Stimulated activated CD4-positive, alpha-beta T cell treated with anti-CD3 and anti-CD28 coated beads, Interleukin-2, amount 100 ng/mL, for 48 hours (primary cell): Measurements from ENCODE around the gene BEST1.
"Not testable (repeated sequence)": the region's sequence is repeated elsewhere in the genome, so short reads cannot be mapped to it uniquely, and the experiment has no call there.

Experiments used
- DNase-seq, 2 donors: peaks; one replicate each; pipeline ENCODE4 v3.0.0-alpha.2; 2020

BEST1 gene

GRCh38 chr11:61980783-61981541 is 30.8 kb downstream of the BEST1 start:
- DNase-seq, result no peak

DNA sequence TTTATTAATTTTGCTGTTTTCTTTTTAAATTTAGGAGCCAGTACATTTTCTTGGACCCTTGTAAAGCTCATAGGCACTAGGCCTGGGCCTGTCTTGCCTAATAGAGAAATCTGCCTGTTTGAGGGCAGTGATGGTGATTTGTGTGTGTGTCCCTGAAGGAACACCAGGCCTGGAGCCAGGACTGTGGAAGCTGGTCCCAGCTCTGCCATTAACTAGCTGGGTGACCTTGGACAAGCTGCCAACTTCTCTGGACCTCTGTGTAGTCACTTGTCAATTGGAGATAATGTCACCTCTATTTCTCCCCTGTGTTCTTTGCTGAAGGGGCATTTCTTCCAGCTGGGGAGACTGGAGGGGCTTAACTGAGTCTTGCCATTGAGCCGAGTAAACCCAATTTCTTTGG is 33.3 kb downstream of the BEST1 start:
- DNase-seq, result no peak

DNA sequence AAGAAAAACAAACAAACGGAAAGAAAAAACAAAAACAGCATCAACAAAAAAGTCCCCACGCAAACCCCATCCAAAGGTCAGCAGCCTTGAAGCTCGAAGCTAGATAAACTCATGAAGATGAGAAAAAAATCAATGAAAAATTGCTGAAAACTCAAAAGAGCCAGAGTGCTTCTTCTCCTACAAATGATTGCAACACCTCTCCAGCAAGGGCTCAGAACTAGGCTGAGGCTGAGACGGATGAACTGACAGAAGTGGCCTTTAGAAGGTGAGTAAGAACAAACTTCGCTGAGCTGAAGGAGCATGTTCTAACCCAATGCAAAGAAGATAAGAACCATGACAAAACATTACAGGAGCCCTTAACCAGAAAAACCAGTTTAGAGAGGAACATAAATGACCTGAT is 35.7 kb downstream of the BEST1 start:
- no peak for DNase-seq

- no peak for DNase-seq
Observed at GRCh38 chr11:61994981-61995380, 44.8 kb downstream of the BEST1 start.

GRCh38 chr11:61996933-61997332 is 46.8 kb downstream of the BEST1 start:
- DNase-seq, result no peak

- DNase-seq, result no peak
Observed at GRCh38 chr11:61999141-61999975, 49.2 kb downstream of the BEST1 start.

GRCh38 chr11:62000539-62001446 is 50.6 kb downstream of the BEST1 start:
- DNase-seq, result no peak

GRCh38 chr11:62001450-62002191 is 51.5 kb downstream of the BEST1 start:
- DNase-seq, result no peak

GRCh38 chr11:62002283-62002682 is 52.1 kb downstream of the BEST1 start:
- not testable (repeated sequence) for DNase-seq

DNA sequence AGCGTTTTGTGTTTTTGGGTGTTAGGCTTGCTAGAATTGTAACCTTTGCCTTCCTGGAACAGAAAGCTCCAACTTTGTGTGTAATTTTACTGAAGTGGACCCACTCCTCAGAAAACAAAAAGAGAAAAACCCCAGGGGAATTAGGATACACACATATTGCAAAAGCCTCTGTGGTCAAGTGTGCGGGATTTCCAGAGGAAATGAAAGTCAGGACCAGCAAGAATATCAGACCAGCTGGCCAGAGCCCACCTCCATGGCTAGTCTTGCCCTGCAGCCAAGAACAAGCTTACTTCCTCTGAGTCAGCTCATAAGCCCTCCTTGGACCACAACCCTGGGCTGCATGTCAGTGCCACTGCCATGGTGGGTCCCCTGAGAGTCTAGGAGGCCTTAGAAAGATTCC is 54.3 kb downstream of the BEST1 start:
- no peak for DNase-seq

DNA sequence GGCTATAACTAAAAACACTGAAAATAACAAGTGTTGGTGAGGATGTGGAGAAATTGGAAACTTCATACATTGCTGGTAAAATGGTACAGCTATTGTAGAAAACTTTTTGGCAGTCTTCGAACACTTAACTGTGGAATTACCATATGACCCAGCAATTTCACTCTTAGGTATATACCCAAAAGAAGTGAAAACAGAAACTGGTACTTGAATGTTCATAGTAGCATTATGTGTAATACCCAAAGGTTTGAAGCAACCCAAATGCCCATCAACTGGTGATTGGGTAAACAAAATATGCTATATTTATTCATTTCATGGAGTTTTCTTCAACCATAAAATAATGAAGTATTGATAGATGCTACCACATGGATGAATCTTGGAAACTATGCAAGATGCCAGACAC is 58.0 kb downstream of the BEST1 start:
- DNase-seq, result no peak

GRCh38 chr11:62010935-62011528 is 60.9 kb downstream of the BEST1 start:
- no peak for DNase-seq

DNA sequence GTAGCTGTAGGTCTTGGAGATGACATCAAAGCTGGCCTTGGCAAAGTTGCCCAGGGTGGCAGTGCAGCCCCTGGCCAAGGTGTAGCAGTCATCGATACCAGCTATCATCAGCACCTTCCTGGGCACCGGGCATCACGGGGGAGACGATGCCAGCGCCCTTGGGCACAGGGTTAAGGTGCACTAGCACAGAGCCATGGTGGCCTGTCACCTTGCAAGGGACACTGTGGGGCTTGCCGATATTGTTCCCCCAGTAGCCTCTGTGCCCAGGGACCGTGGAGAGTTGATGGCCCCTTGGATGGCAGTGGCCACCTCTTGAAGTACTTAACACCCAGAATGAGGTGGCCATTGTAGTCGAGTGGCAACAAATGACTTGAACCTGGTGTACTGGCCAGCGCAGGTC is 61.7 kb downstream of the BEST1 start:
- no peak for DNase-seq

DNA sequence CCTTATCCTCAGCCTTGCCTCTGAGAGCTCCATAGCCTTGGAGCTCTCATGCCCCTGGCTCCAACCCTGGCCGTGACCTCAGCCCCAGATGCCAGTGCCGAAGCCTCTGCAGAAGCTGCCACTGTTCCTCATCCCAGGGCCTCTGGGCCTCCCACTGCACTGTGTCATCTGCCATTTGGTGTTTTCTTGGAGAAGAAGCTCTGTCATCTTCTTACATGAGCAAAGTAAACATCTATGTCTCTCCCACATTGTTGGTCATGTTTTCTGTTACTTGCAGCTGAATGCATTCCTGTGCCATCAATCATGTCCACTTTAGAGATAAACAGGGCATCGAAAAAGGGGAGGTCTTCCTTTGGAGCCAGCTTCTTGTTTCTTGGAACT is 62.3 kb downstream of the BEST1 start:
- no peak for DNase-seq

DNA sequence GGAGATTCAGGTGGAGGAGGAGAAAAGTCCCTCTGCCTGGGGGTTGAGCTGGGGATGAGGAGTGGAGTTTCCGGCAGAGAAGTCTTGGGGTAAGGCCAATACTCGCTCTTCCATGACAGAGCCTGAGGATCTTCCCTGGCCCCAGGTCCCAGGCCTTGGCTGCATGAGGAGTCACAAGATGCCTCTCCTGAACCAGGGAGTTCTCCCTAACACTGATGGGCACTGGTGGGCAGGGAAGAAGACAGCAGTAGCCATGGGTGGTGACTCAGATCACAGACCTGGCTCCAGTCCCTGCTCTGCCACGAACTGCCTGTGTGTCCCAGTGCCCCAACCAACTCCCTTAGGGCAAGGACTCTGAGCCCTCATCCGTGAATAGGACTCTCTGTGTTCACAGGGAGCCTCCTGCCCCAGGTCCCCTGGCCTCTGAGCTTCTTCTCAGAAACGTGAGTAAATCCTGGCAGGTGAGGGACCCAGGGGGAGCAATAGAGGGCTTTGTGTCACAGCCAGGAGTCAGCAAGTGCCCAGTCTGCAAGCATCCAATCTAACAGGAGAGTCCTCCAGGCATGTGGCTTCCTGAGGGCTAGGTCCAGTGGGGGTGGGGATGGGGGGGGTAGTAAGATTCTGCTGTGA is 62.8 kb downstream of the BEST1 start:
- no peak for DNase-seq
